Gastrocnemius medialis (tissue), 4 donors: ENCODE measurements around the gene FZD4. TPM values are rescaled to one million over a fixed set of nuclear protein-coding genes. Genes with fewer than 3 reads are reported as not detected.
"Not testable (repeated sequence)": the region's sequence is repeated elsewhere in the genome, so short reads cannot be mapped to it uniquely, and the experiment has no call there.

Source experiments
- ATAC-seq, 2 donors: fragments of 150-250 bp; one replicate each; pipeline ENCODE4 v1.9.1; 2016
- DNase-seq, 2 donors: peaks; one replicate each; pipeline ENCODE4 v3.0.0-alpha.2; 2019
- H3K27ac ChIP-seq, 4 donors: fragments of 200-600 bp; sonication (generic); 1 replicate in 1 of 4; 2 replicates in 3 of 4; pipeline ENCODE4 v1.5.1; 2016 to 2018; ENCODE audit warnings: mild to moderate bottlenecking in 2 of 4, moderate library complexity in 1 of 4
- H3K27me3 ChIP-seq, 3 donors: fragments of 200-600 bp; sonication (generic) in 2 of 3; 1 replicate in 1 of 3; 2 replicates in 2 of 3; pipeline versions ENCODE4 v1.5.1 to v1.6.0; 2016 to 2019; ENCODE audit warnings: mild to moderate bottlenecking in 1 of 3, moderate library complexity in 1 of 3
- H3K36me3 ChIP-seq, 2 donors: fragments of 200-600 bp; sonication (generic) in 1 of 2; one replicate each; pipeline ENCODE4 v1.5.1; 2017 to 2018
- H3K4me1 ChIP-seq, 2 donors: fragments of 200-600 bp; sonication (generic) in 1 of 2; one replicate each; pipeline ENCODE4 v1.5.1; 2016 to 2017; ENCODE audit warnings: mild to moderate bottlenecking in 2 of 2
- H3K4me3 ChIP-seq, 4 donors: fragments of 200-600 bp; sonication (generic) in 3 of 4; 1 replicate in 1 of 4; 2 replicates in 3 of 4; pipeline ENCODE4 v1.5.1; 2016 to 2019; ENCODE audit warnings: mild to moderate bottlenecking in 2 of 4
- H3K9me3 ChIP-seq, 3 donors: fragments of 200-600 bp; sonication (generic) in 2 of 3; 1 replicate in 1 of 3; 2 replicates in 2 of 3; pipeline ENCODE4 v1.5.1; 2016 to 2019
- POLR2A ChIP-seq, 2 donors: fragments of 450-650 bp; IDR thresholded peaks; one replicate each; pipeline ENCODE4 v1.6.1; 2017; ENCODE audit warnings: antibody characterized with exemption in 2 of 2, mild to moderate bottlenecking in 2 of 2, moderate library complexity in 2 of 2
- in situ Hi-C, 4 donors: fragments of 200-750 bp; cut with MboI; loops; one replicate each; pipeline versions ENCODE4 v1.15.0 to v1.8.0; 2017; ENCODE audit warnings: low sequenced_read_pairs in 4 of 4
- intact Hi-C: fragments of 100-400 bp; cut with DNase I; formaldehyde crosslinking; loops from one replicate; pipeline ENCODE4 v1.15.1; 2023; ENCODE audit warnings: low total_unique reads
- total RNA-seq, 4 donors: library from RNA; depleted of rRNA; stranded (reverse); fragments of >200 nt; gene quantifications; one replicate each; pipeline versions ENCODE4 v1.1.0 to v1.2.3, GENCODE V29; 2016
- TF ChIP-seq, protein P1 (sequence below), 5 experiments: fragments of 450-650 bp in 3 of 5; fragments of 200-600 bp in 2 of 5; sonication (generic) in 2 of 5; IDR thresholded peaks in 4 of 5; conservative IDR thresholded peaks in 1 of 5; 1 replicate in 4 of 5; 2 replicates in 1 of 5; pipeline ENCODE4 v1.5.1; 2016 to 2019; ENCODE audit warnings: antibody characterized with exemption in 5 of 5, mild to moderate bottlenecking in 3 of 5, moderate library complexity in 3 of 5

Gene FZD4
- total RNA-seq: 10 to 100 TPM; 31.7 to 52.2 (median 39.1) TPM

DNA sequence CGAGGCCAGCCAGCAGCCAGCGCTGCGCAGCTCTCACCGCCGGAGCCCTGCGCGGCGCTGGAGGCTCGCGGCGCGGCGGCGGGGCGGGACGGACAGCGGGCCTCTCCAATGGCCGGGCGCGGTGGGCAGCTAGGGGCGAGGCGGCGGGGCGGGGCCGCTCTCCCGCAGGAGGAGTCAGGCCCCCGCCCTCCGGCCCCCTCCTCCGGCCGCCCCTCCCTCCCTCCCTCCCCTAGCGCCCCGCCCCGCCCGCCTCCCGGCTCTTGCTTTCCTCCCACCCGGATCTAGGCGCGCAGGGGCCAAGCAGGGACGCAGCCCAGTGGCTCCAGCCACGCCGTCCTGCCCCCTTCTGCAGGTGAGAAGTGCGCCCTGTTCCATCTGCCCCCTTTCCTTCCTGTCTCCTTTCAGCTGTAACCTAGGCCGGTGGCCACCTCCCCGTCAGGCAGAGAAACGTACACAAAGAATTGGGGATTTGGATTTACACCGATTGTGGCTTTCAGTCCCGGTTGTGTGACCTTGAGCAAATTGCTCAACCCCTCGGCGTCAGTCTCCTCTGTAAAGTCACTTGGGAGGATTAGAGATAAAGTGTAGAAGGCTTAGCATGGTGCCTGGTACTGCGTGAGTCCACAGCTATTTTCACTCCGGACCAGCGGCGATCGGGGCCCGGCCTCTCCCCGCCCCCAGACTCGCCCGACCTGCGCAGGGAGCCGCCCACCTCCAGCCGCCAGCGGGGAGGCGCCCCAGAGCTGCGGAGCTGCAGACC, at the start of gene FZD4:
Gene FZD4 (minus strand): TSS at position 35 of the 760 bp plus-strand sequence. CDS start 310 bp downstream, outside the sequence.
- H3K27ac ChIP-seq: peak within 1 kb of the TSS; percentile 93 to 100 (median 98)
- peaks cover 37 to 49% of the 10 kb centered on the region in 2 donors for H3K4me1 ChIP-seq
- H3K4me3 ChIP-seq: peak within 1 kb of the TSS; percentile 76 to 99 (median 88)
- no peaks in the 10 kb centered on the region for H3K27me3 ChIP-seq
- peak; percentile 85 to 90 for DNase-seq
- intact Hi-C loops (loop anchor here (1.0 to 10.0 kb wide), 4 partner anchors 23 to 711 kb away; partner anchors contain the start of genes EED and TMEM135), in situ Hi-C loops (loop anchor here in 1 of 4 donors (5.0 kb wide), 1 partner anchor 82 kb away; the partner anchor contains the start of gene TMEM135)
- ATAC-seq: peak; percentile 67 to 74
- TF ChIP-seq, protein P1, sequence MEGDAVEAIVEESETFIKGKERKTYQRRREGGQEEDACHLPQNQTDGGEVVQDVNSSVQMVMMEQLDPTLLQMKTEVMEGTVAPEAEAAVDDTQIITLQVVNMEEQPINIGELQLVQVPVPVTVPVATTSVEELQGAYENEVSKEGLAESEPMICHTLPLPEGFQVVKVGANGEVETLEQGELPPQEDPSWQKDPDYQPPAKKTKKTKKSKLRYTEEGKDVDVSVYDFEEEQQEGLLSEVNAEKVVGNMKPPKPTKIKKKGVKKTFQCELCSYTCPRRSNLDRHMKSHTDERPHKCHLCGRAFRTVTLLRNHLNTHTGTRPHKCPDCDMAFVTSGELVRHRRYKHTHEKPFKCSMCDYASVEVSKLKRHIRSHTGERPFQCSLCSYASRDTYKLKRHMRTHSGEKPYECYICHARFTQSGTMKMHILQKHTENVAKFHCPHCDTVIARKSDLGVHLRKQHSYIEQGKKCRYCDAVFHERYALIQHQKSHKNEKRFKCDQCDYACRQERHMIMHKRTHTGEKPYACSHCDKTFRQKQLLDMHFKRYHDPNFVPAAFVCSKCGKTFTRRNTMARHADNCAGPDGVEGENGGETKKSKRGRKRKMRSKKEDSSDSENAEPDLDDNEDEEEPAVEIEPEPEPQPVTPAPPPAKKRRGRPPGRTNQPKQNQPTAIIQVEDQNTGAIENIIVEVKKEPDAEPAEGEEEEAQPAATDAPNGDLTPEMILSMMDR (IDR thresholded peaks at IDR 0.05 in 4 of 5, conservative IDR thresholded peaks at IDR 0.05 in 1 of 5): peak; percentile 22 to 63 (median 58)
- TF ChIP-seq POLR2A (IDR thresholded peaks at IDR 0.05): peak in 1 of 2 donors; percentile 51
- peaks cover 0 to 13% of the 10 kb centered on the region in 2 donors for H3K36me3 ChIP-seq
- no peaks in the 10 kb centered on the region for H3K9me3 ChIP-seq

DNA sequence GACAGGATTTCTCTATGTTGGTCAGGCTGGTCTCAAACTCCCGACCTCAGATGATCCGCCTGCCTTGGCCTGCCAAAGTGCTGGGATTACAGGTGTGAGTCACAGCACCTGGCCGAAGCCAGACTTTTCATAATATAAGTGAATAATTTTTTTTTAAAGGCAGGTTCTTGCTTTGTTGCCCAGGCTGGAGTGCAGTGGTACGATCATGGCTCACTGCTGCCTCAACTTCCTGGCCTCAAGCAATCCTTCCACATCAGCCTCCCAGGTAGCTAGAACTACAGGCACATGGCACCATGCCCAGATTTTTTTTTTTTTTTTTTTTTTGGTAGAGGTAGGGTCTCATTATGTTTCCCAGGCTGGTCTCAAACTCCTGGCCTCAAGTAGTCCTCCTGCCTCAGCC, 49.1 kb upstream of the FZD4 start:
- ATAC-seq, H3K36me3 ChIP-seq, DNase-seq, H3K4me3 ChIP-seq, H3K27me3 ChIP-seq, H3K27ac ChIP-seq, intact Hi-C loops, in situ Hi-C loops, H3K4me1 ChIP-seq, H3K9me3 ChIP-seq: not testable (repeated sequence)

DNA sequence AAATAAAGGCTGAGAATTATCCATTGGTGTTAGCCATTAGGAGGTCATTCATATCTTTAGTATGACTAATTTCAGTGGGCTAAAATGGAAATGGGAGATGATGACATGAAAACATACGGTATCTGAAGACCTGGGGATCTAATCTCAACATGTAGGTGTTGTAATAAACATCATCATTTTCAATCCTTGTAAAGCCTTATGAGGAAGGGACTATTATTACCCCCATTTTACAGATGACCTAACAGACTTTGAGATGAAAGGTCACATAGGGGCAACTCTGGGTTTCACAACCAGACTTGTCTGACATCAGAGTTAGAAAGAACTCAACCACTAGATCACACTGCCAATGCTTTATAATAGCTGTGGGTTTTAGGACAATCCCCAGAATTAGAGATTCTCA, 47.7 kb upstream of the FZD4 start:
- intact Hi-C loops: no loop called here

DNA sequence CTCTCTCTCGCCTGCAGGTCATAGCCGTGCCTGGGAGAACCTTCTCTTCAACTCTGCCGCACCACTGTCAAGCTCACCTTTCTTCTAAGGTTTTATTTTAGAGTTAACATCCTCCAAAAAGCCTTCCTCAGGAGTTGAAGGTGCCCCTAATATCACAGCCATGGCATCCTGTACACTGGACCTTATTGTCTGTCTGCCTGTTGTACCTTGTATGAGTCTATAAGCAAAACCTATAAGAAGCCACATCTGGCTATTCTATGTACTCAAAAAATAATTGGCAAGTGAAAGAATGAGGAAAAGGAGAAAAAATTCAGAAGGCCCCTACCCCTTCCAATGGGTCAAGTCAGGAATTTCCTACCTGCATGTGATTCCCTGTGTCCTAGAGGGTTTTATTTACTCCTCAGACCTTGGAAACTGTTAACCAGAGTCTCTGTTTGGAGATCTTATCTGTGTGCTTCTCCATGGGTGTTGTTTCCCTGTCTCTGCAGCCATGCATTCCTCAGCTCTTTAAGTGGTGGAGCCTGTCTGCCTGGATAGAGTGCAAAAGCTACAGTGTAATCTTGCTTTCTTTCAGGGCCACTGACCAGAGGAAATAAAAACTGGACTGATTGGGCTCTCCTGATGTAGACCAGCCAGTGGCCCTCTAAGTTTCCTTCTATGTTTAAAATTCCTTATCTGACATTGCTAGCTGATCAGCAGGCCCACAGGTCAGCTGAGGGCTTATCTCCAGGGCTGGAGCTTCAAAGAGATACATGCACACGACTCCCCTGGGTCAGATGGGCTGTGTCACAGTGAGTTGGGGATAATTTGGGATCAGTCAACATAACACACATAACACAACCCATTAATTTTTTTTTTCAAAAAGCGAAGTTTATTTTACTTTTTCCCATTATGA, 44.9 kb upstream of the FZD4 start:
- H3K4me3 ChIP-seq: no peak overlapping the region
- no peak for TF ChIP-seq POLR2A (IDR thresholded peaks at IDR 0.05)
- TF ChIP-seq, protein P1 (IDR thresholded peaks at IDR 0.05 in 4 of 5, conservative IDR thresholded peaks at IDR 0.05 in 1 of 5): no peak
- in situ Hi-C loops: no loop called here
- no peaks in the 10 kb centered on the region for H3K27me3 ChIP-seq
- no peaks in the 10 kb centered on the region for H3K9me3 ChIP-seq
- H3K4me1 ChIP-seq: no peaks in the 10 kb centered on the region
- DNase-seq (no peak), ATAC-seq (no peak)
- no peak overlapping the region for H3K27ac ChIP-seq
- intact Hi-C loops: no loop called here
- H3K36me3 ChIP-seq: no peaks in the 10 kb centered on the region

More for the DNA sequence above, 47.7 kb upstream of the FZD4 start:
- TF ChIP-seq, protein P1 (IDR thresholded peaks at IDR 0.05 in 4 of 5, conservative IDR thresholded peaks at IDR 0.05 in 1 of 5): no peak
- TF ChIP-seq POLR2A (IDR thresholded peaks at IDR 0.05): no peak
- H3K4me1 ChIP-seq: no peaks in the 10 kb centered on the region
- no peak for ATAC-seq
- no peak overlapping the region for H3K4me3 ChIP-seq
- in situ Hi-C loops: no loop called here
- H3K27ac ChIP-seq: no peak overlapping the region
- no peaks in the 10 kb centered on the region for H3K27me3 ChIP-seq
- H3K9me3 ChIP-seq: no peaks in the 10 kb centered on the region
- no peaks in the 10 kb centered on the region for H3K36me3 ChIP-seq
- no peak for DNase-seq

DNA sequence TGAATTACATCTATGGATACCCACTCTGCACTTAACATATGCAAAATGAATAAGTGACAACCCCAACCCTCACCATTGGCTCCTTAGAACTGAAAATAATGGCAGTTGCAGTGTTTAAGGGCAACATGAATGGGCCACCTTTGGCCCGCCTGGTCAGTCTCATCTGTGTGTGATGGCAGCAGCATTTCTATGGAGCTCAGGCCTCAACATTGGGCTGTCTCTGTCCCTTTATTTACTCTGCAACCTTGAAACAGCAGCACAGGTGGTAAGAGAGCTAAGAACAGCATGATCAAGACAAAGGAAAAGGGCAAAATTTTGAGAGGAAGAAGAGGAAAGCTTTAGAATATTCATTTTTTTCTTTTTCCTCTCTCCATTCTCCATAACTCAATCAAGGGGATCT, 44.2 kb upstream of the FZD4 start:
- ATAC-seq (no peak), DNase-seq (no peak)
- H3K27me3 ChIP-seq: no peaks in the 10 kb centered on the region
- no peak for TF ChIP-seq POLR2A (IDR thresholded peaks at IDR 0.05)
- TF ChIP-seq, protein P1 (IDR thresholded peaks at IDR 0.05 in 4 of 5, conservative IDR thresholded peaks at IDR 0.05 in 1 of 5): no peak
- intact Hi-C loops: no loop called here
- no peaks in the 10 kb centered on the region for H3K36me3 ChIP-seq
- no peaks in the 10 kb centered on the region for H3K4me1 ChIP-seq
- H3K9me3 ChIP-seq: no peaks in the 10 kb centered on the region
- no peak overlapping the region for H3K27ac ChIP-seq
- in situ Hi-C loops: no loop called here
- H3K4me3 ChIP-seq: no peak overlapping the region
